Measurements from ENCODE around the gene KYNU.

GRCh38 chr2:142992840-142993239 is 115.4 kb downstream of the KYNU start:
- TF ChIP-seq RBBP5 (conservative IDR thresholded peaks at IDR 0.05) (no peak), CTCF (IDR thresholded peaks at IDR 0.05 in 2 of 3, conservative IDR thresholded peaks at IDR 0.05 in 1 of 3; ENCODE audit: control insufficient read depth in 2 of 3, extremely low read depth in 1 of 3, insufficient read depth in 1 of 3, low read depth in 3 of 3, low read length in 3 of 3) (no peak), ESRRA (IDR thresholded peaks at IDR 0.05; ENCODE audit: low read length) (no peak), ZNF274 (IDR thresholded peaks at IDR 0.05; ENCODE audit: insufficient read depth, insufficient read length) (no peak), KDM1A (IDR thresholded peaks at IDR 0.05; ENCODE audit: borderline replicate concordance) (no peak), EZH2 (IDR thresholded peaks at IDR 0.05; ENCODE audit: borderline replicate concordance, control insufficient read depth, low read depth, low read length) (no peak), POLR2A (IDR thresholded peaks at IDR 0.05; ENCODE audit: low read depth, low read length) (no peak), SP1 (IDR thresholded peaks at IDR 0.05; ENCODE audit: low read depth, low read length) (no peak)
